K562 (cell line): ENCODE results near the gene ELOVL7. TPM values are rescaled to one million over a fixed set of nuclear protein-coding genes. Genes with fewer than 3 reads are reported as not detected.

ENCODE experiments used
- ATAC-seq: fragments of 200-7000 bp; cut with Tn5 transposase; 3 replicates; pipeline ENCODE4 v1.9.1; 2020; ENCODE audit warnings: moderate library complexity
- BruUV-seq: library from RNA; stranded (reverse); fragments of 400-500 nt; replicated peaks from 2 replicates; lab custom pipeline; 2021; lab: Mats Ljungman, UMichigan
- CTCF ChIA-PET: fragments of 300-600 bp; formaldehyde crosslinking; extraction: SDS; loops from one replicate; lab custom pipeline; 2021; ENCODE audit warnings: low intra/inter-chr PET ratio; lab: Yijun Ruan, JAX
- POLR2A ChIA-PET: fragments of 300-600, 350-650 bp; sonication (Branson Sonifier 250); formaldehyde crosslinking; extraction: SDS; loops from one replicate; lab custom pipeline; 2021; ENCODE audit warnings: antibody characterized with exemption, inconsistent platforms; lab: Yijun Ruan, JAX
- DNase-seq, 4 experiments: peaks; one replicate each; pipeline versions ENCODE4 v3.0.0 to v3.0.0-alpha.2; 2011 to 2018; ENCODE audit warnings: low spot score in 3 of 4, mixed read lengths in 3 of 4; ENCODE audit errors: extremely low read depth in 1 of 4
- FAIRE-seq: peaks from 2 replicates; lab custom pipeline; 2011; peaks lifted over from hg19 to GRCh38; lab: Jason Lieb, UNC
- H2AFZ ChIP-seq: 2 replicates; pipeline ENCODE4 v1.6.0; 2011; ENCODE audit warnings: low read depth, low read length, control low read depth, inconsistent platforms
- H3K27ac ChIP-seq: fragments of 200-600 bp; 3 replicates; pipeline ENCODE4 v1.8.0; 2011; ENCODE audit warnings: low read depth, mild to moderate bottlenecking, control low read depth, inconsistent platforms, low read length, moderate library complexity, mixed read lengths; ENCODE audit errors: extremely low read depth
- H3K27me3 ChIP-seq, 2 experiments: fragments of 300-600 bp in 1 of 2; 2 replicates in 1 of 2; 3 replicates in 1 of 2; pipeline versions ENCODE4 v1.6.0 to v1.8.0; 2011; ENCODE audit warnings: inconsistent platforms in 2 of 2, low read length in 2 of 2, mild to moderate bottlenecking in 1 of 2, mixed read lengths in 1 of 2, moderate library complexity in 1 of 2; ENCODE audit not compliant: control insufficient read depth in 2 of 2, insufficient read depth in 2 of 2
- H3K36me3 ChIP-seq: fragments of 300-600 bp; 3 replicates; pipeline ENCODE4 v1.8.0; 2011; ENCODE audit warnings: mild to moderate bottlenecking, low read length, inconsistent platforms; ENCODE audit not compliant: control insufficient read depth, insufficient read depth
- H3K4me1 ChIP-seq, 2 experiments: fragments of 200-600 bp in 1 of 2; replicated peaks in 1 of 2; 2 replicates in 1 of 2; 3 replicates in 1 of 2; pipeline versions ENCODE4 v1.5.1 to v1.8.0; 2011; ENCODE audit warnings: inconsistent platforms in 2 of 2, low read length in 2 of 2, mild to moderate bottlenecking in 1 of 2, mixed read lengths in 1 of 2, moderate library complexity in 1 of 2; ENCODE audit not compliant: control insufficient read depth in 2 of 2, insufficient read depth in 2 of 2
- H3K4me2 ChIP-seq: 2 replicates; pipeline ENCODE4 v1.6.1; 2011; ENCODE audit warnings: low read length, control low read depth, inconsistent platforms, mixed read lengths; ENCODE audit not compliant: insufficient read depth
- H3K4me3 ChIP-seq: fragments of 200-600 bp; sonication (generic), shearing (Covaris generic); 2 replicates; pipeline ENCODE4 v1.5.1; 2016; ENCODE audit warnings: control low read depth, inconsistent platforms
- H3K79me2 ChIP-seq: fragments of 200-600 bp; 3 replicates; pipeline ENCODE4 v1.8.0; 2011; ENCODE audit warnings: low read length, inconsistent platforms; ENCODE audit not compliant: control insufficient read depth, insufficient read depth
- H3K9ac ChIP-seq, 2 experiments: 2 replicates each; pipeline versions ENCODE4 v1.6.0 to v1.6.1; 2011; ENCODE audit warnings: low read depth in 2 of 2, low read length in 2 of 2, control low read depth in 1 of 2, inconsistent platforms in 1 of 2, mild to moderate bottlenecking in 1 of 2, mixed read lengths in 1 of 2; ENCODE audit not compliant: insufficient read depth in 1 of 2
- H3K9me1 ChIP-seq: one replicate; pipeline ENCODE4 v1.6.0; 2011; ENCODE audit warnings: inconsistent platforms, mild to moderate bottlenecking, low read length, moderate library complexity; ENCODE audit not compliant: control insufficient read depth, insufficient read depth
- H3K9me3 ChIP-seq: replicated peaks from 2 replicates; pipeline ENCODE4 v1.5.1; 2011; ENCODE audit warnings: low read depth, low read length, inconsistent platforms; ENCODE audit not compliant: control insufficient read depth, insufficient read depth
- H4K20me1 ChIP-seq: replicated peaks from 2 replicates; pipeline ENCODE4 v1.6.1; 2011; ENCODE audit warnings: low read length, inconsistent platforms, mixed read lengths; ENCODE audit not compliant: control insufficient read depth, insufficient read depth
- CBX5 ChIP-seq: IDR thresholded peaks from 2 replicates; pipeline ENCODE4 v1.6.1; 2014; ENCODE audit warnings: low read depth, borderline replicate concordance
- EGR1 ChIP-seq: fragments of 450-650 bp; conservative IDR thresholded peaks from 2 replicates; pipeline ENCODE4 v1.6.1; 2017; ENCODE audit warnings: mild to moderate bottlenecking
- HMGN3 ChIP-seq: IDR thresholded peaks from 2 replicates; pipeline ENCODE4 v1.6.1; 2011; ENCODE audit warnings: borderline replicate concordance, low read depth, mild to moderate bottlenecking, mixed read lengths, low read length; ENCODE audit not compliant: insufficient read length; ENCODE audit errors: extremely low read depth
- LCOR ChIP-seq: sonication (generic); formaldehyde crosslinking; IDR thresholded peaks from 2 replicates; pipeline ENCODE4 v1.8.0; 2022; ENCODE audit warnings: mild to moderate bottlenecking, missing genetic modification reagents
- TAF7 ChIP-seq: fragments of 450-650 bp; IDR thresholded peaks from 2 replicates; pipeline ENCODE4 v1.6.1; 2016; ENCODE audit warnings: missing genetic modification characterization, missing compliant biosample characterization
- TRIM24 ChIP-seq, 2 experiments: fragments of 450-650 bp; IDR thresholded peaks; 2 replicates each; pipeline ENCODE4 v1.6.1; 2016
- ZNF23 ChIP-seq: fragments of 250-450 bp; sonication (Bioruptor Pico); IDR thresholded peaks from 2 replicates; pipeline ENCODE4 v1.4.0; 2020; ENCODE audit warnings: mild to moderate bottlenecking
- ZSCAN29 ChIP-seq: fragments of 450-650 bp; IDR thresholded peaks from 2 replicates; pipeline ENCODE4 v1.6.1; 2017
- WGBS: fragments of 100-300 bp; shearing (Covaris generic); methylation state at CpG from one replicate; pipeline ENCODE4 v1.1.6; 2016; ENCODE audit warnings: low coverage, mixed read lengths; ENCODE audit not compliant: insufficient coverage; ENCODE audit errors: missing lambda C conversion rate; 5-methylcytosine and 5-hydroxymethylcytosine counted together
- in situ Hi-C: fragments of 300-500 bp; cut with MboI; formaldehyde crosslinking; loops from 4 replicates; pipeline ENCODE4 v1.15.0; 2018; ENCODE audit warnings: inconsistent platforms, mixed read lengths
- intact Hi-C: fragments of 100-400 bp; cut with micrococcal nuclease; formaldehyde crosslinking; loops from 2 replicates; pipeline ENCODE4 v1.14.2; 2022
- polyA plus RNA-seq, 8 experiments: library from polyadenylated mRNA; depleted of rRNA in 4 of 8; stranded (reverse) in 5 of 8; unstranded in 3 of 8; fragments of >200 nt; fragmentation: Nextera tagmentation in 2 of 8; fragmentation: Illumina TruSeq in 1 of 8; extraction: Ambion mirVana in 2 of 8; extraction: Trizol in 1 of 8; gene quantifications; 2 replicates each; pipeline versions ENCODE4 v1.2.1 to v1.2.3, GENCODE V29; 2011 to 2014; ENCODE audit warnings: inconsistent platforms in 1 of 8, missing spikeins in 1 of 8
- total RNA-seq, 7 experiments: library from RNA; depleted of rRNA in 6 of 7; stranded (reverse); fragments of >200 nt in 6 of 7; fragmentation: Illumina TruSeq in 2 of 7; extraction: Trizol in 2 of 7; gene quantifications; 2 replicates each; pipeline versions ENCODE4 v1.2.1 to v1.2.3, GENCODE V29; 2011 to 2021; ENCODE audit warnings: low replicate concordance in 1 of 7
- TF ChIP-seq, protein P1 (sequence below): fragments of 450-650 bp; IDR thresholded peaks from 2 replicates; pipeline ENCODE4 v1.6.1; 2018; ENCODE audit not compliant: partially characterized antibody
- TF ChIP-seq, protein P2 (sequence below): IDR thresholded peaks from 2 replicates; pipeline ENCODE4 v1.6.1; 2016; ENCODE audit warnings: missing genetic modification characterization, missing compliant biosample characterization

The ELOVL7 gene
- total and polyA plus RNA-seq, 9 of the 15 experiments (the other 6 are each of a cell fraction or from before 2014, with no cell fraction given): 4.5 to 12.3 (median 6.9) TPM

DNA sequence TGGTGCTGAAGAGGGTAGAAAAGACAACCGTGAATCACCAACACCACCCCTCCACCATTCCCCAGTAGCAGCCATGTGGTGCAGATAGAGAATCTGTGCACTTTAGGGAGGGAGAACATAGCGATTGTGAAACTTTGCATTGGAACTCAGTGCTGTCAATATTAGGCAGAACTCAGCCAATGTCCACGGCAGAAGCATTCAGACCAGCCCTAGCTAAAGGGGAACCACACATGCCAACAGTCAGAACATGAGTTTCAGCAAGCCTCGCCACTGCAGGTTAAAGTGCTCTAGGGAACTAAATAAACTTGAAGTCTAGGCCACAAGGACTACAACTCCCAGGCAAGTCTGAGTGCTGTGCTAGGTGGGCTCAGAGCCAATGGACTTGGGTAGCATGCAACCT, 105.6 kb downstream of the ELOVL7 start:
- Histone ChIP-seq H3K27ac (no peak overlapping the region), H3K79me2 (no peaks in the 10 kb centered on the region), H3K9ac (no peak overlapping the region), H3K36me3 (no peaks in the 10 kb centered on the region), H3K9me3 (no peaks in the 10 kb centered on the region; the same call in 1 of the 2 replicates), H4K20me1 (no peaks in the 10 kb centered on the region), H3K4me2 (no peak overlapping the region), H3K4me1 (peaks cover 0 to 2% of the 10 kb centered on the region in 2 experiments; a peak in 1 of 5 replicates), H3K9me1 (no peaks in the 10 kb centered on the region), H3K27me3 (peaks cover 0 to 3% of the 10 kb centered on the region in 2 experiments; a peak in 2 of 5 replicates), H3K4me3 (no peak overlapping the region), H2AFZ (no peak overlapping the region)
- POLR2A ChIA-PET: interaction anchor here (0.7 to 1.7 kb wide), 2 partner anchors 11 to 20 kb away, joined by 3 to 4 read pairs; no protein-coding TSS in a partner anchor
- no peak for TF ChIP-seq EGR1
- TF ChIP-seq TAF7 (tag): no peak
- TF ChIP-seq ZSCAN29: no peak
- no peak for TF ChIP-seq LCOR (CRISPR knock-in tag)
- TF ChIP-seq, protein P1, sequence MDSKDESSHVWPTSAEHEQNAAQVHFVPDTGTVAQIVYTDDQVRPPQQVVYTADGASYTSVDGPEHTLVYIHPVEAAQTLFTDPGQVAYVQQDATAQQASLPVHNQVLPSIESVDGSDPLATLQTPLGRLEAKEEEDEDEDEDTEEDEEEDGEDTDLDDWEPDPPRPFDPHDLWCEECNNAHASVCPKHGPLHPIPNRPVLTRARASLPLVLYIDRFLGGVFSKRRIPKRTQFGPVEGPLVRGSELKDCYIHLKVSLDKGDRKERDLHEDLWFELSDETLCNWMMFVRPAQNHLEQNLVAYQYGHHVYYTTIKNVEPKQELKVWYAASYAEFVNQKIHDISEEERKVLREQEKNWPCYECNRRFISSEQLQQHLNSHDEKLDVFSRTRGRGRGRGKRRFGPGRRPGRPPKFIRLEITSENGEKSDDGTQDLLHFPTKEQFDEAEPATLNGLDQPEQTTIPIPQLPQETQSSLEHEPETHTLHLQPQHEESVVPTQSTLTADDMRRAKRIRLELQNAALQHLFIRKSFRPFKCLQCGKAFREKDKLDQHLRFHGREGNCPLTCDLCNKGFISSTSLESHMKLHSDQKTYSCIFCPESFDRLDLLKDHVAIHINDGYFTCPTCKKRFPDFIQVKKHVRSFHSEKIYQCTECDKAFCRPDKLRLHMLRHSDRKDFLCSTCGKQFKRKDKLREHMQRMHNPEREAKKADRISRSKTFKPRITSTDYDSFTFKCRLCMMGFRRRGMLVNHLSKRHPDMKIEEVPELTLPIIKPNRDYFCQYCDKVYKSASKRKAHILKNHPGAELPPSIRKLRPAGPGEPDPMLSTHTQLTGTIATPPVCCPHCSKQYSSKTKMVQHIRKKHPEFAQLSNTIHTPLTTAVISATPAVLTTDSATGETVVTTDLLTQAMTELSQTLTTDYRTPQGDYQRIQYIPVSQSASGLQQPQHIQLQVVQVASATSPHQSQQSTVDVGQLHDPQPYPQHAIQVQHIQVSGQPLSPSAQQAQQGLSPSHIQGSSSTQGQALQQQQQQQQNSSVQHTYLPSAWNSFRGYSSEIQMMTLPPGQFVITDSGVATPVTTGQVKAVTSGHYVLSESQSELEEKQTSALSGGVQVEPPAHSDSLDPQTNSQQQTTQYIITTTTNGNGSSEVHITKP: no peak
- no peak for TF ChIP-seq HMGN3
- TF ChIP-seq, protein P2, sequence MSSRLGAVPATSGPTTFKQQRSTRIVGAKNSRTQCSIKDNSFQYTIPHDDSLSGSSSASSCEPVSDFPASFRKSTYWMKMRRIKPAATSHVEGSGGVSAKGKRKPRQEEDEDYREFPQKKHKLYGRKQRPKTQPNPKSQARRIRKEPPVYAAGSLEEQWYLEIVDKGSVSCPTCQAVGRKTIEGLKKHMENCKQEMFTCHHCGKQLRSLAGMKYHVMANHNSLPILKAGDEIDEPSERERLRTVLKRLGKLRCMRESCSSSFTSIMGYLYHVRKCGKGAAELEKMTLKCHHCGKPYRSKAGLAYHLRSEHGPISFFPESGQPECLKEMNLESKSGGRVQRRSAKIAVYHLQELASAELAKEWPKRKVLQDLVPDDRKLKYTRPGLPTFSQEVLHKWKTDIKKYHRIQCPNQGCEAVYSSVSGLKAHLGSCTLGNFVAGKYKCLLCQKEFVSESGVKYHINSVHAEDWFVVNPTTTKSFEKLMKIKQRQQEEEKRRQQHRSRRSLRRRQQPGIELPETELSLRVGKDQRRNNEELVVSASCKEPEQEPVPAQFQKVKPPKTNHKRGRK: no peak
- no peak for TF ChIP-seq TRIM24 (IDR thresholded peaks at IDR 0.05)
- TF ChIP-seq ZNF23 (CRISPR knock-in tag): no peak
- TF ChIP-seq CBX5: no peak
- WGBS: 6% methylated on average over 4 of the region's 4 CpGs
- DNase-seq: no peak
- no peak for FAIRE-seq
- intact Hi-C loops (no loop called here), in situ Hi-C loops (no loop called here)
- no peak for ATAC-seq
- CTCF ChIA-PET: no interaction called here
- no TSS peak for BruUV-seq
